Measurements from ENCODE around the gene BCAS3. TPM values are rescaled to one million over a fixed set of nuclear protein-coding genes. Genes with fewer than 3 reads are reported as not detected.

BCAS3 gene
- total RNA-seq, 1 donor from 2014 or later = 17.1 TPM

- no peak for DNase-seq (ENCODE audit: low read depth, low spot score)
Measured at GRCh38 chr17:61217878-61218437, 540.3 kb downstream of the BCAS3 start.

GRCh38 chr17:61218438-61218837, 540.8 kb downstream of the BCAS3 start:
- no peak for DNase-seq (ENCODE audit: low read depth, low spot score)

GRCh38 chr17:61219460-61219859, 541.8 kb downstream of the BCAS3 start:
- no peak for DNase-seq (ENCODE audit: low read depth, low spot score)

DNA sequence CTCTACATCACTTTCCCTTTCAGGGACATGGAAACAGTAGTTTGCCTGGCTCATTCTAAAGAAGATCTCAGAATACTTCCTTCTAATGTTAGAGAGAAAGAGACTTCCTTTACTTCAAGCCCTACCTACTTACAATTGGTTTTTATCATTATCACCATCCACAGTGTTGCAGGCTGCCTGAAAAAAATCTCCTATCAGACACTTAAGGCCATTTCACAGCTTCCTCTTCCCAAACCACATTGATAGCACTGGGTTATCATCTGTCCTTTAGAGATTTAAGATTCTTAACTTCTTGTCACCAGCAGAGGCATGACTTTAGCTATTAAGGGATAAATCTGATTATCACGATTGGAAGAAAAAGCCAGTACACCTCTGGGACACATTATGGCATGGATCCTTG, 543.5 kb downstream of the BCAS3 start:
- DNase-seq (ENCODE audit: low read depth, low spot score) = no peak

- no peak for DNase-seq (ENCODE audit: low read depth, low spot score)
Measured at GRCh38 chr17:61221597-61222471, 544.2 kb downstream of the BCAS3 start.

GRCh38 chr17:61223725-61224124, 546.1 kb downstream of the BCAS3 start:
- no peak for DNase-seq (ENCODE audit: low read depth, low spot score)

DNA sequence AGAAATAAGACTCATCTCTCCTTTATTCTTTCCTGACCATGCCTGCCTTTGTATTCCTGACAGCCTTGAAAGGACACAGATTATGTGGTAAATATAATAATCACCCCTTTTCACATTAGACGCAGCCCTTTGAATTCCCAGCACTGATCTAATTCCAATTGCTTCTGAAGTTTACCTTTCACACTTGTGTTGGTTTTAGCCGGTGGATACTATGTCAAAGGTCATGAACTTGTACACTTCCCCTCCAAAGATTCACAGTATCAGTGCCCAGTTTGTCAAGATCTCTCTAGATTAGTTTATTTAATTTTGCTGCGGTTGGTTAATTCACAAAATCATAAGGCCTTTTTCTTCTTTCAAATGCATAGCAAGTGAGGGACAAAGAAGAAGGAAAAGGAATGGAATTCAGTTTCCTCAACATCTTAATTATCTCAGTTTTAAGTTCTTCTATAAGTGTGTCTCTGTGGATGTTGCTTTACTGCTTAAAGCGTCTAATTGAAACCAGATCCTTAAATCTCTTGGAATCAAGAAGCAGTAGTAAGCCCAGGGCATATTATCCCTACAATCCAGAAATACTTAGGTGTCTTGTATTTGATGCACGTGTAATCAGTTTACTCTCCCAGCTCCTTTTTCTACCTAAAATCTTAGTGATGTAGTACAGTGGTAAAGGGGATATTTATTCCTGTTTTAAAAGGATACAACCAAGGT, 547.7 kb downstream of the BCAS3 start:
- DNase-seq (ENCODE audit: low read depth, low spot score) = no peak

DNA sequence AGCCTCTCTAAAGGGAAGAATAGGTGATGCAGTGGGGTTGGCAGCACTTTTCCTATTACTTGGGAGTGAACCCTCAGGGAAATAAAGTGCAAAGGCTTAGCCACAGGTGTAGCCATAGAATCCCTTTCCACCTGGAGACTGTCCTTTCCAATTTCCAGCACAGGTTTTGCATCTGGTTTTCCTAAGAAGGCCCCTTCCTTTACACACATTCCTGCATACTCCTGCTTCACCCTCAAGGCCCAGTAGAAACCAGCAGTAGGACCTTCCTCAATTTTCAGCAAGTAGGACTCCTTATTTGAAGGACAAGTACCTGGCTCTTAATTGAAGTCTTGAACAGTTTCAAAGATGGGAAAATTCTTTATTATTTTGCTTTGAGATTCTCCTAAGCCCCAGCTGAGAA, 550.2 kb downstream of the BCAS3 start:
- no peak for DNase-seq (ENCODE audit: low read depth, low spot score)

DNA sequence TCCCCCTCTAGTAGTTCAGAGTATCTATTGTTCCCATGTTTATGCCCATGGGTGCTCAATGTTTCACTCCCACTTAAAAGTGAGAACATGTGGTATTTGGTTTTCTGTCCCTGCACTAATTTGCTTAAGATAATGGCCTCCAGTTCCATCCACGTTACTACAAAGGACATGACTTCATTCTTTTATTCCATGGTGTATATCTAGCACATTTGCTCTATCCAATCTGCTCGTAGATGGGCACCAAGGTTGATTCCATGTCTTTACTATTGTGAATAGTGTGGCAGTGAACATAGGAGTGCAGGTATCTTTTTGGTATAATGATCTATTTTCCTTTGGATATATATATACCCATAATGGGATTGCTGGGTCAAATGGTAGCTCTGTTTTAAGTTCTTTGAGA, 552.8 kb downstream of the BCAS3 start:
- no peak for DNase-seq (ENCODE audit: low read depth, low spot score)

DNA sequence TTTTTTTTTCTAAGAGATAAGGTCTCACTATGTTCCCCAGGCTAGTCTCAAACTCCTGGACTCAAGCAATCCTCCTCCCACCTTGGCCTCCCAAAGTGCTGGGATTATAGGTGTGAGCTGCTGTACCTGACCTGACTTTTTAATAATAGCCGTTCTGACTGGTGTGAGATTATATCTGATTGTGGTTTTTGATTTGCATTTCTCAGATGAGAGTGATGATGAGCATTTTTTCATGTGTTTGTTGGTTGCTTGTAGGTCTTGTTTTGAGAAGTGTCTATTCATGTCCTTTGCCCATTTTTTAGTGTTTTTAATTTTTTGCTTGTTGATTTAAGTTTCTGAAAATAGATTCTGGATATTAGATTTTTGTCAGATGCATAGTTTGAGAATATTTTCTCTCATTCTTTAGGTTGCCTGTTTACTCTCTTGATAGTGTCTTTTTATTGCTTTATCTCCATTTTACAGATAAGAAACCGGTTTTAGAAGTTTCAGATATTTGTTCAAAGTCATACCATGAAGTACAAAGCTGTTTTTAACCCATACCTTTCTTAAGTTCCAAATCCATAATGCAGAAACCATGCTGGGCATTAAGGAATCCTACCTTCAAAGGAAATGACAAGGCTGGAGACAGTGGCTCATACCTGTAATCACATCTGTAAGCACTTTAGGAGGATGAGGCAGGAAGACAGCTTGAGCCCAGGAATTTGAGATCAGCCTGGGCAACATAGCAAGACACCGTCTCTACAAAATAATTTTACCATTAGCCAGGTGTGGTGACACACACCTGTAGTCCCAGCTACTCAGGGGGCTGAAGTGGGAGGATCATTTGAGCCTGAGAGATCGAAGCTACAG, 553.5 kb downstream of the BCAS3 start:
- DNase-seq (ENCODE audit: low read depth, low spot score) = no peak

- no peak for DNase-seq (ENCODE audit: low read depth, low spot score)
Measured at GRCh38 chr17:61232871-61233270, 555.2 kb downstream of the BCAS3 start.

GRCh38 chr17:61233991-61234750, 556.5 kb downstream of the BCAS3 start:
- DNase-seq (ENCODE audit: low read depth, low spot score) = no peak

GRCh38 chr17:61235001-61235826, 557.6 kb downstream of the BCAS3 start:
- DNase-seq (ENCODE audit: low read depth, low spot score) = no peak

GRCh38 chr17:61235827-61236197, 558.2 kb downstream of the BCAS3 start:
- DNase-seq (ENCODE audit: low read depth, low spot score) = no peak

DNA sequence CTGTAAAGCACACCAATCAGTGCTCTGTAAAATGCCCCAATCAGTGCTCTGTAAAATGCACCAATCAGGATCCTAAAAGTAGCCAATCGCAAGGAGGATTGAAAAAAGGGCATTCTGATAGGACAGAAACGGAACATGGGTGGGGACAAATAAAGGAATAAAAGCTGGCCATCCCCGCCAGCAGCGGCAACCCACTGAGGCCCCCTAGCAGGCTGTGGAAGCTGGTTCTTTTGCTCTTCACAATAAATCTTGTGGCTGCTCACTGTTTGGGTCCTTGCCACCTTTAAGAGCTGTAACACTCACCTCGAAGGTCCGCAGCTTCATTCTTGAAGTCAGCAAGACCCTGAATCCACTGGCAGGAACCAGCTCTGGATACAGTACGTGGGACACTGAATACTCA, 559.6 kb downstream of the BCAS3 start:
- DNase-seq (ENCODE audit: low read depth, low spot score) = no peak

DNA sequence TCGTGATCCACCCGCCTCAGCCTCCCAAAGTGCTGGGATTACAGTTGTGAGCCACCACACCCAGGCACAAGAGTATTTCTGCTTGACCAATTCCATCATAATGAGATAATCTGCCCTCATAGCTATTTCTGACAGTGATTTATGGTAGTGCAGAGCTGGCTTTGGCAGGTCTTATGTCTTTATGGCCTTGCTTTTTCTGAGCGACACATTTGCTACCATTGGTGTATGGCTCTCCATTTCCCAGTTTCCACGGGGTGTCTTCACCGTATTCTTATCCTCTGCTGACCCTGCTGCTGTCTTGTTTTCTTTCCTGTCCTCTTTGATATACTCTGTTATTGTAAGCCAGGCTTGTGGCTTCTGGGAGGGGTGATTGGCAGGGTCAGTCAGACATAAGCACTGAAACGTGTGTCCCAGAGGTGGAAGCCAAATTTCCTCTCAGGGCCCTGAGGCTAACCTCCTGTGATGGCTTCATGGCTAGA, 560.8 kb downstream of the BCAS3 start:
- no peak for DNase-seq (ENCODE audit: low read depth, low spot score)

GRCh38 chr17:61239327-61239726, 561.7 kb downstream of the BCAS3 start:
- DNase-seq (ENCODE audit: low read depth, low spot score) = no peak

DNA sequence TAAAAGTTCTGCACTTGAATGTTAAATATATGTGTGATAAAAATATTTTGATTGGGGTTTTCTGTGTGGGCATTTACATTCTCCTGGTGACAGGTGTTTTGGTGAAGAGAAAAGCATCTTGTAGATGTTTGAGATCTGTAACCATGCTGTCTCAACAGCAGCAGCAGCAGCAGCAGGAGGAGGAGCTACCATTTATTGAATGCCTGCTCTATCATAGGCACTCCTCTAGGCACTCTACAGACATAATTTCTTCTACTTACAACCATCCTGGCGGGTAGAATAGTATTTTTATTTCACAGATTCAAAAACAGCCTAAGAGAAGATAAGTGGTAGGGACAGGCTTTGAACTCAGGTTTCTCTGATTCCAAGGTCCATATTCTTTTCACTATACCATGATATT, 562.3 kb downstream of the BCAS3 start:
- DNase-seq (ENCODE audit: low read depth, low spot score) = no peak

GRCh38 chr17:61240851-61241468, 563.3 kb downstream of the BCAS3 start:
- DNase-seq (ENCODE audit: low read depth, low spot score) = no peak

Data from pulmonary artery endothelial cell (primary cell).